CD4-positive, alpha-beta T cell treated with Interleukin-15 for 1 hour (primary cell): ENCODE measurements around the gene UBASH3B.
"Not testable (repeated sequence)": the region's sequence is repeated elsewhere in the genome, so short reads cannot be mapped to it uniquely, and the experiment has no call there.

Experiments
- DNase-seq: peaks from one replicate; pipeline ENCODE4 v3.0.0-alpha.2; 2020

The UBASH3B gene

DNA sequence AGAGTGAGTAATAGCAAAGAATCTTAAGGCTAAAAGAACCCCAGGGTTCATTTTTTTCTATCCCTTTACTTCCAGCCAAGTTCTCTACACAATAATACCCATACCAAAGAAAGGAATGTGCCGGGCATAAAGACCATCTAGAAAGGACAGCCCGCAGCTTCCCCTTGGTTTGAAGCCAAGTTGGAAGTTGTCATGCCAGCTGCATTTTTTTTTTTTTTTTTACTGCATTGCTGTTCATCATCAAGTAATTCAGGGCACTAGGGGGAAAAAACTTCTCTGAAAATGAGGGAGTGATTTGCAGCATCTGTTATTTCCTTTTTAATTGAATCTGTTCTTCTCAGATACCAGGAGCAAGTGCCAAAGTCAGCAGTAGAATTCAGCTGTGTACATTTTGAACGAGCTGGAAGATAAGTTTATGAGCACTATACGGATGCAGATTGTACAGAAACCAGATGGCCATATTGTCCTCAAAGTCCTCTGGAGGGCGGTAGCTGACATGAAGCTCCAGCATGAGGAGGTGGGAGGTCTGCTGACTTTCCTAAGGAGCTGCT, 56.4 kb downstream of the UBASH3B start:
- no peak for DNase-seq

DNA sequence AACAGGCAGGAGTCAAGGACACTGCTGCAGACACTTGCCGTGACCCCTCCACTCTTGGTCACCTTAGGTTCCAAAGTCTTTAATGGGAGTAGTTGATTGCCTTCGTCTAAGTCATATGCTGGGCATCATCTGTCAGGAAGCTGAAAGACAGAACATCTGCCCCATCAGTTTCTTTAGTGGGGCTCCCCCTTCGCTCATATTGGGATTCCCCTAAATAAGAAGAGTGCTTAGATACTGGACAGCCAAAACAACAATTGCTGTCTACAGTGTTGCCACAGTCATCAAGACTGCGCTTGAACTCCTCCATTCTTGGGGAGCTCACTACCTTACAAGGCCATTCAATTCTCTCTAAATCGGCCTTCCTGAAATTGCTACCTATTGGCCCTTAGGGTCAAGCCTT, 58.5 kb downstream of the UBASH3B start:
- peak; percentile 29 for DNase-seq

DNA sequence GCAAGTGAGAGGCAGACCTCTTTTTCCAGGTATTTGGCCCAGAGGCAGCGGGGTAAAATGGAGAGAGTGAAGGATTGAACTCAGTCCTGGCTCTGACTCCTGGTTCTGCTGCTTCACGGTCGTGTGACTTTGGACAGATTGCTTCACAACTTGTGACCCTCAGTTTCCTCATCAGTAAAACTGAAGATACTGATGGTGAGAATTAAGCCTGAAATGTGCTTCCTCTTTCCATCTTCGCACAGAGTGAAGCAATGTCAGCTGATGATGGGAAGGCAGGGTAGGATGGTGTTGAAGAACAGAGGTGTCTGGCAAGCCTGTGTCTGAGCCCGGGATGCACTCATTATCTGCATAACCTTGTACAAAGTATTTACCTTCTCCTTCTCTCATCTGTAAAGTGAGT, 59.0 kb downstream of the UBASH3B start:
- peak; percentile 47 for DNase-seq

DNA sequence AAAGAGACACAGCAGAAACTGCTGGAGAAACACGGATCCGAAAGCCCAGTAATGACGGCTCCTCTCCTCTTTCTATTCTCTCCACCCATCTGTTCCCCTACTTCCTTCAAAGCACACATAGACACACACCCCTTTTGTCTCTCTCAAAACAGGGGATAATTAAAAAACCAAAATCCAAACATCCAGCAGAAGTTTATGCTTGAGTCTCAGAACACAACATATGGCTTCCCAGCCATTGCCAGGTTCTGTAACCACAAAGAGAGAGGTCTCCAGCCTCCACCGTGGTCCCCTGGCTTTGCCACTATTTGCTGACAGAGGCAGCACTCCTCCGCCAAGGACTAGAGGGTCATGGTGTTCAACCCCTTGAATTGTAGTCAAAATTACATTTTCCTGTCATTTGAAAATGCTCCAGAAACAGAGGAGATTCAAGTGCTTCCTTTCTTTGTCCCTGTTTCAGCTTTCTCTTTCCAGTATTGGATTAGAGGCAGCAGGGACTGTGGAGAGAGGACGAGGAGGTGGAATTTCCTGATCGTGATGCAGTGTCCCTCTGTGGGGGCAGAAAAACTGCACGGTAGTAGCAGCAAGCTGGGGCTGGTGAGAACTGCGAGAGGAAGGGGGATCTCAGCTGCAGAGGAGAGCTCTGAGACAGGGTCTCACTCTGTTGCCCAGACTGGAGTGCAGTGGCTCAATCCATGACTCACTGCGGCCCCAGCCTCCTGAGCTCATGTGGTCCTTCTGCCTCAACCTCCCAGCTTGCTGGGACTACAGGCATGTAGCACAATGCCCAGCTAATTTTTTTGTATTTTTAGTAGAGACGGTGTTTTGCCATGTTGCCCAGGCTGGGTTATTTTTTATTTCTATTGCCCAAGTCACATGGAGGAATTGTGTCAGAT, 60.3 kb downstream of the UBASH3B start:
- DNase-seq: no peak

DNA sequence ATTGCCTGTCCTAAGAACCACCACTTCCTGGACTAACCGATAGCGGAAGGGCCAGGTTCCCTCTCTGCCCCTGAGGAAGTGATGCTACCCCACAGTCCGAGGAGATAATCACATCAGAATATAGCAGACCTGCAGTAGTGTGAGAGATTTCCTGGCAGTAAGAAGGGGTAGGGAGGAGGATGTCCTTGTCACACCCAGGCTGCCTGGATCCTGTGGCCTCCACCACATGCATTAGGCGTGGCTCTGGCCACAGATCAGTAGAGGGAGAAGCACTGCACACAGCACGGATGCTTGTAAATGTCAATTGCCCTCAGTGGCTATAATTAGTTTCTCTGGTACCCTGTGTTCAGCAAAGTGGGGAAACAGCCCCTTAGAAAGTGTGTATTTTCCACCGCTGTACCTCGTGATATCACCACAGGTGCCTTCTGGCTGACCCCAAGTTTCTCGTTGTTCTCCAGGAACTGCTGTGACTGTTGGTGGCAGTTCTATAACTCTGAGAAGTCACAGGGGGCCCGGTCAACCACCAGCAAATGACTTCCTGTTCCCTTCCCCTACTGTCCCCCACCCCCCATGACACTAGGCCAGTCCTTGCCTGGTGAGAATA, 61.8 kb downstream of the UBASH3B start:
- DNase-seq: peak; percentile 76

DNA sequence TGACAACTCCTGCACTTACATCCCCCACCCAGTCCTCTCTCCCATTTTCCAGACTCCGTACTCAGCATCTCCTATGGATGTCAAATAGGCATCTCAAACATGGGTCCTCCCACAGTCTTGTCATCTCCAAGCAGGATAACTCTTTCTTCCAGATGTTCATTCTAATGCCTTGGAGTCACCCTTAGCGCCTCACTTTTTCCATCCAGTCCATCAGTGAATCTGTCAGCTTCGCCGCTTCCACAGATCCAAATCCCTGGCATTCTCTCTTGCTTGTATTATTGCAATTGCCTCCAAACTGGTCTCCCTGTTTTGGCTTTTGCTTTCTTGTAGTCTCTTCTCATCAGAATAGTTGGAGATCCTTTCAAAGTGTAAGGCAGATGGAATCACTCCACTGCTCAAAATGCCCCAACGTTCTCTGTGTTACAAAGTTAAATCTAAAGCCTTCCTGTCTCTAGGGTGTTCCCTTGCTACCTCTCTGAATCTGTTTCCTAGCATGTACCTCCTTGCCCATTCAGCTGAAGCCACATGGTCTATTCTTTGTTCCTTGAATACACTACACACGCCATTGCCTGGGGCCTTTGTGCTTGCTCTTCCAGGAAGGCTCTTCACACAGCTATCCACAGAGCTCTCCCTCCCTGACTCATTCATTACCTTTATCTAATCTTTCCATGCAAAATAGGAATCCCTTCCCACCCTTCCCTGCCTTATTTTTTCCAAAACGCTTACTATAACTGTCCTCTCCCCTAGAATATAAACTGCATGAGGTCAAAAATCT, 64.8 kb downstream of the UBASH3B start:
- no peak for DNase-seq

DNA sequence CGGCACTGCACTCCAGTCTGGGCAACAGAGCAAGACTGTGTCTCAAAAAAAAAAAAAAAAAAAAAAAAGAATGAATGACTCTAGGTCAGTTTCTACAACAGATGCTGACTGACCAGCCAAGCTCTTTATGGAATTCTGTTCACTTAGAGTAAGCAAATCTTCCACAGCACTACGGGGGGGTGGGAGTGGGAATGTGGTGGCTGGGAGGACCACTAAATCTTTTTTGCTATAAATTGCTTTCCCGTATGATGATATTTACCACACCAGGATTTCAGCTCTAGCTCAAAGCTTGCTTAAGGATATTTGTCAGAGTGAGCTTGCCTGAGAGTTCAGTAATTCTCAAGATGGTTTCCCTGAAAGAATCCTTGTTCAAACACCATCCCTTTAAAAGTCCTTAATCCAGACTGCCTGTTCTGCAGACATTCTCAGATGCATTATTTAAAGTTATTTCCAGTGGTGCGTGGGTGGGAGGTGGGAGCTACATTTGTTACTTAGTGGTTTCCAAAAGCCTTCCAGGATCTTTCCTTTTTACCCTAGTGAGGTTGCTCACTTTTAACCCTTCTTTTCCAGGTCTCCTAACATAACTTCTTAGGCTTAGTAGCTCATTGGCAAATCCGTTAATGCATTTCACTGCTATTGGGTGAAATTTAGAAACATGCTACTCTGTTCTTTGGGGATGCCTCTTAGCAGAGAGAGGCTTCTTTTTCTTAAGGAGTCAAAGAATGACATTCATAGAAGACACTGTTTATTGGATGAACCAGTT, 65.9 kb downstream of the UBASH3B start:
- DNase-seq: no peak

DNA sequence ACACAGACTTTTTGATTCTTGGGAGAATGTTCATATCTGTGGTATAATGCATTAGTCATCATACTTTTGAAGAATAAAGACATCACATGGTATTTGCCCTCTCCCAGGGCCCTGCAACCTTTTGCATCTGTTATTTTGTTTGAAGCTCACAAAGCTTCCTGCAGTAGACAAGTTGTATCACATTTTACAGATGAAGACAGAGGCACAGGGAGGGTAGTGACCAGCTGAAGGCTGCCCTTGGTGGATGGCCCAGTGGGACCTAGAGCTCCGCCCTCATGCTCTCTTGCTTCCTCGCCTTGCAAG, 66.4 kb downstream of the UBASH3B start:
- DNase-seq: no peak

DNA sequence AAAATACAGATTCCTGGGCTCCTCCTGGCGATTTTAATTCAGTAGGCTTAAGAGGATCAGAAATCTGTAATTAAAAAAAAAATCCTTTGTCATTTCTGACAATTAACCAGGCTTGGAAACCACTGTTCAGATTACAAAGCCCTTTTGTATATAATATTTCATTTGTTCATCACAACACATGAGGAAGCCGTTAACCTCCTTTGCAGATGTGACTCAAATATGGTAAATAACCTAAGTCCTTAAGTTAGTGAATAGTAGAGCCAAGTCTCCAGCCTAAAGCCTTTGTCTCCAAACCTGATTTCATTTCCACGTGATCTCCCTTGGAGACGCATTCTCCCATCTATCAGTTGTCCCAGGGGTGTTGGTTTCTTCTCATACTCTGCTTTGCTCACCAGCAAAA, 67.6 kb downstream of the UBASH3B start:
- DNase-seq: no peak

DNA sequence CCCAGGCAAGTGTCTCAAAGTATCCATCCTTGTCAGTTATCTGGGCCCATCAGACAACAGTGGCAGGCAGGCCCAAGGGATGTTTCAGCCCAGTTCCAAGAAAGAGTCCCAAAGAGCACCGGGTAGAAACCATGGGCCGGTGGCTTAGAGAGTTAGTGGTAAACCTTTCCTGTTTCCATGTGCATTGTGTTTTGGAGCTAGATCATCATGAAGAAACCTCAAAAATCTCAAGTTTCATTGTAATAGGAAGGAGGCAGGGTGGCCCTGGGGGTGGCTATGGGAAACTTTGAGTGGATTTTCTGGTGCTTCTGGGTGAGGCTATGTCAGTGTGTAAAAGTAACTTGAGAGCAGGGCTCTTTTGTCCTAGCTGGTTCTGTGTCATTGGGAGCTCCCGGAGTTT, 68.1 kb downstream of the UBASH3B start:
- no peak for DNase-seq

DNA sequence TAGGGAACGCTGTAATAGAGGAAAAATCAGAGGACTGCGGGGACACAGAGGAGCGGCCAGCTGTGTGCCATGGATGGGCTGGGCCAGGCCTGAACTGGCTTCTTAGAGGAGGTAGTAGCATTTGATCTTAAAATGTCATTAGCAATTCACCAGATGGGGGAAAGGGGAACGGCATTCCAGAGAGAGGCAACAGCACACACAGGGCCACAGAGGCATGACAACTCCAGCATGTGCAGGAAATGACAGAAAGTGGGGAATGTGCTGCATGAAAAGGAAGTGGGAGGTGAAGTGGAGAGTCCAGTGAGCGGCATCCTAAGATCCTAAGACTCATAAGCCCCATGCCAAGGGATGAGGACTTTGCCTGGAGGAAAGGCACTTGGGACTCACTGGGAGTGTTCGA, 69.0 kb downstream of the UBASH3B start:
- no peak for DNase-seq

DNA sequence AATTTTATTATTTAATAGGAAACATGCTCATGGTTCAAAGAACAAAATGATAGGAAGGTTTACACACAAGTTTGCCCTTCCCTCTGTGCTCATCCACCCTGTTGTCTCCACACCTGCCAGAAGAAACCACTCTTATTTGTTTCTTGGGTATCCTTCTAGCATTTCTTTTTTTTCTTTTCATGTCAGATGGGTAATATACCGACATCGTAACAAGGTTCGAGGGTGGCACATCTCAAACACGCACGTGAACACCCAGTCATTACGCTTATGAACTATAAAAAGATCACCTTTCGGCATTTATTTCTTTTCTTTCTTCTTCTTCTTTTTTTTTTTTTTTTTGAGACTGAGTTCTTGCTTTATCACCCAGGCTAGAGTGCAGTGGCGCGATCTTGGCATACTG, 70.5 kb downstream of the UBASH3B start:
- no peak for DNase-seq

DNA sequence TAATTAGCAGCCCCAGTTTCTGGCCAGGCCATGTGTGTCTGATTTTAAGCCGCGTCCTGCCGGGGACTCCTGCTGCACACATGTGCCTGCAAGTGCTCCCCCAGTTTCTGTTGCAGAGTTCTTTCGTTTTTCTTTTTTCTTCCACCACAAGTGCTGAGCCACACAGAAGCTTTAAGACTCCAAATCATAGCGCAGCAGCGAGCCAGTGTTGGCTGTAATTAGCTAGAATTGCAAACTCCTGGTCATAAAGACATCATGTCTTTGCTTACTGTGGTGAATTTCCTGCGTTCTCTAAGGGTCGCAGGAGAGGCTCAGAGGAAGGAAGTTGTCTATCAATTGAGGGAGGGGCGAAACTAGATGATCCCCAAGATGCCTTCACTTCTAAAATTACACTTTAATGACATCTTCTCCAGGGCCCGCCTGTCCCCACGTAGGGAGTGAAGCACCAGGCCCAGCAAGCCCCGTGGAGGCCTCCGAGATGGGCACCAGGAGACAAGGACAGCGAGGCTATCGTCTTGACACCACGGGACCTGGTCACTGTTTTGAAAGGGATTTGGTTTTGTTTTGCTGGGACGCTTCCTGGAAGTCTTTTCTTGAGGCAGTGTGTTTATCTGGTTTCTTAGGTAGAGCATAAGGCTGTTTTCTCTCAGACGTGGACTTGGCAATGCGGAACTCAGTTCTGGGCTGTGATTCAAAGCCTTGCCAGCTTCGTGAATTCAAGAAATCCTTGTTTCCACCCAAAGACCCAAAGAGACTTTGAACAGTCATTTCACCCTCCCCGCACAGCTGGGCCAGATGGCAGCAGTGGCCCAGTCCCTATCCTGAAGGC, 71.8 kb downstream of the UBASH3B start:
- peak; percentile 32 for DNase-seq

DNA sequence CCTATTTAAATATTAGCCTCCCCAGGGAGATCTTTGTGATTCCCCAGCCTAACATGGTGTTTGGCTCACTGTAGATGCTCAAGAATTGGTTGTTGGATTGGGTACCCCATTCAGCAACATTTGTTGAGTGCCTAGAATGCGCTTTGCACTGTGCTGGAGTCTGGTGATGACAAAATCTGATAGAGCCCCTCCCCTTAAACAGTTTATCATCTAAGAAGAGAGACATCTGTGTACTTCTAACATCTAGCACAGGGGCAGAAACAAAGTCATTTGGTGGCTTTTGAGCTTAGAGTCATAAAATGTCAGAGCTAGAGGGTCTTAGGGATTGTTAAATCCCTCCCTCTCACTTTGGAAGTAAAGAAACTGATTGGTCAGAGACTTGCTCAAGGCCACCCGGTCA, 73.0 kb downstream of the UBASH3B start:
- no peak for DNase-seq

DNA sequence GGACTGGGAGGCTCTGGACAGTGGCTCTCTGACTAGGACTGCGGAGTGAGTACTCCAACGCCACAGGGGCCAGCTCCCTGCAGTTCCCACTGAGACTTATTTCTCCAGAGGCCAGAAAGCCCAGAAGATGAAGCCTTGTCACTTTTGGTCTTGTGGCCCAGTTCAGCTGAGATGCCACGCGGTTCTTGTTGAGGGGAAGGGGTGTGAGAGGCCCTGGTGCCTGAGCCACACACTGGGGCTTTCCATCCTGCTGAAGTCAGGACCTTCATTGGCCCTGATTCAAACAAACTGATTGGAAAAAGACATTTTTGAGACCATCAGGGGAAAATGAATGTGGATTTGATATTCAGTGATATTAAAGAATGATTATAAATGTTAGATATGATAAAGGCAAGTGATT, 73.6 kb downstream of the UBASH3B start:
- DNase-seq: no peak

DNA sequence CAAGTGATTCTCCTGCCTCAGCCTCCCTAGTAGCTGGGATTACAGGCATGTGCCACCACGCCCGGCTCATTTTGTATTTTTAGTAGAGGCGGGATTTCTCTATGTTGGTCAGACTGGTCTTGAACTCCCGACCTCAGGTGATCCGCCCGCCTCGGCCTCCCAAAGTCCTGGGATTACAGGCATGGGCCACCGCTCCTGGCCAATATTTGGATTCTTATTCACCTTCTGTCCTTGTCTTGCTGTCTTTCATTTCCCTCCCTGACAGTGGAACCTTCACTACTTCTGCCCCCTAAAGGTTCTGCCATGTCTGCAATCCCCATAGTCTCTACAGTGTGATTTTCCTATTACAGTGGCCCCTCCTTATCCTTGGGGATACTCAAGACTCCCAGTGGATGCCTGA, 75.2 kb downstream of the UBASH3B start:
- not testable (repeated sequence) for DNase-seq

DNA sequence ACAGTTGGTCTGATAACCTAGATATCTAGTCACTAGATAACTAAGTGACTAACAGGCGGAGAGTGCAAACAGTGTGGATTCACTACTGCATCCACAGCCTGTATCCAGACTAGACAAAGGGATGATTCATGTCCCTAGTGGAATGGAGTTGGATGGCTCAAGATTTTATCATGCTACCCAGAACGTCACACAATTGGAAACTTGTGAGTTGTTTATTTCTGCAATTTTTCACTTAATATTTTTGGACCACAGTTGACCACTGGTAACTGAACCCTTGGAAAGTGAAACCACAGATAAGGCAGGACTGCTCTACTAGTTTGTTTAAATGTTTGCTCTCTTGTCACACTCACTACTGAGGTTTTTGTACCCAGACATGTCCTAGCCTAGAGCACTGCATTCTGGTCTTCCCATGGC, 76.0 kb downstream of the UBASH3B start:
- DNase-seq: no peak

DNA sequence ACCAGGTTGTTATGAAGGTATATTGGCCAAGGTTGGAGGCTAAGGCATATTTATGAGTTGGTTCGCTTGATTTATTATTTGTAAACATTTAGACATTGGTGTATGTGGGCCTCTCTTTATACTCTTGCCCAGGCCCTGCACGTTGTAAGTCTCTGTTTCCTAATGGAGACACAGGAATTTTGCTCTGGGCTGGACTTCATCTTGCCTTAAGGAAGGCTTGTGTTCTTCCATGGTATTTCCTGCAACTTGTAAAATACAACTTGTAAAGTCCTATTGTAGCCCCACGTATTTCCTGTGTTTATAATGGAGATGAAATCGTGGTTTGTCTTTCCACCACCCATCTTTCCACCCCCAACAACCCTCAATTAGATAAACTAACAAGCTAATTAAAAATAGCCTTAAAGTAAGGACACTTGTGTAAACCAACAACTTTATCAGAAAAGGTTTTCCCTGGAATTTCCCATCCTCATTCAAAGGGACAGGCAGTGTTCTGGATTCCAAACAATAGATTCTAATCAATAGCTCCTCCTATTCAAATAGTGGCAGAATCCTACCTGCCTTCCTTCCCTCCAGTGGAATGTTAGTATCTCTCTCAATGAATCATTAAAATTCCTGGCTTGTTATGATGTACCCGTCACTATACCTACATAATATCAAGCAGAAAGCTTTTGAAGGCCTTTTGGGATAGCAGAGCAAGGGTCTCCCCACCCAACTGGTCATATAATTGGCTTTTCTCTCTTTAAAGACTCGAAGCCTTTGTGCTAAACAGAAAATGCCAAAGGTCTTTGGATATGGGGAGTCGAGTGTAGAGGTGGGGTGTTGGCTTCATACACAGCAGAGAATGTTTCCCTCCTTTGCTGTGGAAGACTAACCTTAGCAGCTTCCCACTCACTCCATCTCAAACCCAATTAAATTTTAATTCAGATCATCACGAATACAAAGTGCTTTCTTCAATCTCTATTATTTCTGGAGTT, 77.1 kb downstream of the UBASH3B start:
- no peak for DNase-seq

DNA sequence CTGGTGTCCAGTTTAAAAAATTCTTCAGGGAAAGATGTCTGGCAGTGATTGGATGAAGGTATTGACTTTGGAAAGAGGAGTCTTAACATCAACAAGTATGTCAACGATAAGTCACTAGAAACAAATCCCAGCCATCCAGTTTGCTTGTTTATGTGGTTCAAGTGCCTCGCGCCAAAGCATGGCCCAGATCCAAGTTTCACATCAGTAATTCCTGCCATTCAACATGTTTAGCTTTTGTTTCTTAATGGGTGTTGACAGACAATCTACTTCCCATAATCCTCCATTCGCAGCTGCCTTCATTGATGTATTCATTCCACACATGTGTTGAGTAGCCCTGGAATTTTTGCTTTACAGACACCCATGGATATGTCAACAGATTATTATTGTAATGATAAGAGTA, 77.8 kb downstream of the UBASH3B start:
- DNase-seq: no peak

DNA sequence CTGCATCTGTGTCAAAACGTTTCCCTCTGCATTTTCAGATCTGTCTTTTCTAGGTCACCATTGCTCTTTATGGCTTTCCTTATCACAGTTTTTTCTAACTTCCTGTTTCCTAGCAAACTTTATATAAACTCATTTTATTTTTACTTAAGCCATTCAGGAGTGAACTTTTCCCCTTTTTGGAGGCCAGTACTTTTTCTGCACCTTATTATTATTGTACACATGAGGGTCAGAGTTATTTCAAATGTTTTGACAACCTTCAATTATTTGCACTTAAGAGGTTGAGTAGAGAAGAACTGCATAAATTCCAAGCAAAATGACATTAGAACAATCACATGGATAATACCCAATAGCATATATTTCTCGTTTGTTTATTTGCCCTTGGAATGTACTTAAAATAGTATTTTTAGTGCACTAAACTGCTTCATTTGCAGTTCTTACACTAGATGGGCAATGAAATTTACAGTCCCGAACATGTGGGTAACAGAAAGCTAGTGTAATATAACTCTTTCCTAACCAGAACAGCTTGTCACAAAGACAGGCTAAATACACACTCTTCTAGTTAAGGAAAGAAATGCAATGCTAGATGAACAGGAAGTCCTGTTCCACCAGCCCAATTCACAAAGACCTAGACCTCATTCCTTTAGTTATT, 79.5 kb downstream of the UBASH3B start:
- no peak for DNase-seq
